CD4-positive, CD25-positive, alpha-beta regulatory T cell (primary cell): ENCODE data around the gene CNTN6. TPM values are rescaled to one million over a fixed set of nuclear protein-coding genes. Genes with fewer than 3 reads are reported as not detected.

Experiments
- ATAC-seq, 2 donors: fragments of 150-1000 bp; cut with Tn5 transposase; one replicate each; pipeline ENCODE4 v1.10.0; 2021; ENCODE audit warnings: low read depth in 2 of 2, moderate number of reproducible peaks in 2 of 2, moderate library complexity in 1 of 2
- DNase-seq, 3 donors: peaks; one replicate each; pipeline versions ENCODE4 v3.0.0 to v3.0.0-alpha.2; 2012 to 2022; ENCODE audit warnings: mixed read lengths in 1 of 3
- H3K27ac ChIP-seq: one replicate; pipeline ENCODE4 v1.7.0; 2013; ENCODE audit warnings: mild to moderate bottlenecking, low read length; ENCODE audit not compliant: insufficient read depth, poor library complexity, severe bottlenecking
- H3K27me3 ChIP-seq: one replicate; pipeline ENCODE4 v1.7.0; 2013; ENCODE audit warnings: low read length; ENCODE audit not compliant: control insufficient read depth, insufficient read depth
- H3K36me3 ChIP-seq: one replicate; pipeline ENCODE4 v1.7.0; 2013; ENCODE audit warnings: mild to moderate bottlenecking, low read length, moderate library complexity; ENCODE audit not compliant: control insufficient read depth, insufficient read depth
- H3K4me1 ChIP-seq: 2 replicates; pipeline ENCODE4 v1.7.0; 2013; ENCODE audit warnings: mild to moderate bottlenecking, low read length; ENCODE audit not compliant: insufficient read depth, control insufficient read depth, poor library complexity, severe bottlenecking
- H3K4me3 ChIP-seq: one replicate; pipeline ENCODE4 v1.7.0; 2013; ENCODE audit warnings: low read depth, mild to moderate bottlenecking, low read length, moderate library complexity
- H3K9me3 ChIP-seq, 2 experiments: 1 replicate in 1 of 2; 2 replicates in 1 of 2; pipeline ENCODE4 v1.7.0; 2013; ENCODE audit warnings: low read length in 2 of 2, mild to moderate bottlenecking in 1 of 2, moderate library complexity in 1 of 2; ENCODE audit not compliant: control insufficient read depth in 2 of 2
- H3K27ac Mint-ChIP-seq, 3 donors: one replicate each; pipeline ENCODE4 v1.8.0; 2020 to 2022; ENCODE audit warnings: mild to moderate bottlenecking in 3 of 3, mixed read lengths in 3 of 3, moderate library complexity in 2 of 3
- H3K27me3 Mint-ChIP-seq: one replicate; pipeline ENCODE4 v1.8.0; 2022; ENCODE audit warnings: mild to moderate bottlenecking, mixed read lengths
- H3K36me3 Mint-ChIP-seq: one replicate; pipeline ENCODE4 v1.8.0; 2020; ENCODE audit warnings: mixed read lengths
- H3K4me1 Mint-ChIP-seq, 4 donors: one replicate each; pipeline ENCODE4 v1.8.0; 2020 to 2022; ENCODE audit warnings: mixed read lengths in 4 of 4, mild to moderate bottlenecking in 1 of 4
- H3K4me3 Mint-ChIP-seq, 4 donors: one replicate each; pipeline ENCODE4 v1.8.0; 2020 to 2022; ENCODE audit warnings: mild to moderate bottlenecking in 4 of 4, mixed read lengths in 4 of 4, moderate library complexity in 3 of 4
- H3K9me3 Mint-ChIP-seq, 7 donors: one replicate each; pipeline ENCODE4 v1.8.0; 2020 to 2022; ENCODE audit warnings: mixed read lengths in 7 of 7, mild to moderate bottlenecking in 3 of 7, moderate library complexity in 2 of 7
- polyA plus RNA-seq, 4 donors: library from polyadenylated mRNA; unstranded; fragments of 300-500 nt; fragmentation: Illumina TruSeq; gene quantifications; one replicate each; pipeline ENCODE4 v1.2.3, GENCODE V29; 2021
- total RNA-seq: library from RNA; stranded (reverse); gene quantifications from one replicate; pipeline ENCODE4 v1.2.3, GENCODE V29; 2022

The CNTN6 gene
- total and polyA plus RNA-seq, 5 donors from 2014 or later: not detected

- Mint-ChIP-seq H3K27me3 (no peaks in the 10 kb centered on the region), H3K36me3 (no peaks in the 10 kb centered on the region), H3K4me1 (no peaks in the 10 kb centered on the region), H3K27ac (no peak overlapping the region), H3K4me3 (no peak overlapping the region), H3K9me3 (peaks cover 2 to 20% (median 7%) of the 10 kb centered on the region in 7 donors)
- no peak for DNase-seq
- Histone ChIP-seq H3K4me3 (no peak overlapping the region), H3K27me3 (no peaks in the 10 kb centered on the region), H3K4me1 (no peaks in the 10 kb centered on the region), H3K9me3 (peaks cover 0 to 3% of the 10 kb centered on the region in 2 experiments), H3K36me3 (no peaks in the 10 kb centered on the region), H3K27ac (no peak overlapping the region)
- no peak for ATAC-seq
Measured at GRCh38 chr3:1421577-1421976, 328.8 kb downstream of the CNTN6 start.

GRCh38 chr3:1423566-1424089, 330.8 kb downstream of the CNTN6 start:
- H3K4me1 Mint-ChIP-seq: no peaks in the 10 kb centered on the region
- H3K9me3 Mint-ChIP-seq: peaks cover 2 to 16% (median 7%) of the 10 kb centered on the region in 7 donors
- H3K27me3 Mint-ChIP-seq: no peaks in the 10 kb centered on the region
- no peak overlapping the region for H3K27ac ChIP-seq
- H3K4me3 Mint-ChIP-seq: no peak overlapping the region
- no peak overlapping the region for H3K27ac Mint-ChIP-seq
- no peaks in the 10 kb centered on the region for H3K27me3 ChIP-seq
- no peak for DNase-seq
- ATAC-seq: no peak
- no peaks in the 10 kb centered on the region for H3K4me1 ChIP-seq
- no peaks in the 10 kb centered on the region for H3K36me3 ChIP-seq
- no peak overlapping the region for H3K4me3 ChIP-seq
- H3K36me3 Mint-ChIP-seq: no peaks in the 10 kb centered on the region
- peaks cover 0 to 3% of the 10 kb centered on the region in 2 experiments for H3K9me3 ChIP-seq

GRCh38 chr3:1439395-1439794, 346.6 kb downstream of the CNTN6 start:
- Mint-ChIP-seq H3K27me3 (no peaks in the 10 kb centered on the region), H3K4me1 (no peaks in the 10 kb centered on the region), H3K27ac (no peak overlapping the region), H3K9me3 (peaks cover 0 to 18% (median 7%) of the 10 kb centered on the region in 7 donors), H3K4me3 (no peak overlapping the region), H3K36me3 (no peaks in the 10 kb centered on the region)
- DNase-seq: no peak
- Histone ChIP-seq H3K27ac (no peak overlapping the region), H3K4me3 (no peak overlapping the region), H3K9me3 (peaks cover 0 to 2% of the 10 kb centered on the region in 2 experiments), H3K4me1 (no peaks in the 10 kb centered on the region), H3K36me3 (no peaks in the 10 kb centered on the region), H3K27me3 (no peaks in the 10 kb centered on the region)
- no peak for ATAC-seq

- peaks cover 0 to 17% (median 8%) of the 10 kb centered on the region in 7 donors for H3K9me3 Mint-ChIP-seq
- H3K27me3 Mint-ChIP-seq: no peaks in the 10 kb centered on the region
Measured at GRCh38 chr3:1442271-1442670, 349.4 kb downstream of the CNTN6 start.

DNA sequence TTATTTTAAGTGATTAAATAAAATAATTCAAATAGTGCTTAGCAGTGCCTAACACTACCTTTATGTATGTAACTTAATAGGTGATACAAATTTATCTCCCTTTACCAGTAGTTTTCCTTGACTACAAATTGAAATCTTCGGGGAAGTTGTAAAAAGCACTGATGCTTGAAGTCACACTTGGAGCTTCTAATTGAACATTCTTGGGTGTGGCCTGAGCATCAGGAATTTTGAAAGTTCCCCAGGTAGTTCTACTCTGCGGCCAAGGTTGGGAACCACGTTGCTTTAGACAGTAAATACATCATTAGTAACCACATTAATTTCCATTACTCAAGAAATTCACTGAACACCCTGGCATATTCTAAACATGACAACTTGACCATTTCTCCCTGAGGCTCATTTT, 351.4 kb downstream of the CNTN6 start:
- H3K4me1 Mint-ChIP-seq: no peaks in the 10 kb centered on the region
- peaks cover 3 to 17% (median 8%) of the 10 kb centered on the region in 7 donors for H3K9me3 Mint-ChIP-seq
- no peak overlapping the region for H3K27ac Mint-ChIP-seq
- H3K36me3 Mint-ChIP-seq: no peaks in the 10 kb centered on the region
- Histone ChIP-seq H3K9me3 (peaks cover 0 to 2% of the 10 kb centered on the region in 2 experiments), H3K4me1 (no peaks in the 10 kb centered on the region), H3K36me3 (no peaks in the 10 kb centered on the region), H3K4me3 (no peak overlapping the region), H3K27ac (no peak overlapping the region), H3K27me3 (no peaks in the 10 kb centered on the region)
- H3K27me3 Mint-ChIP-seq: no peaks in the 10 kb centered on the region
- no peak overlapping the region for H3K4me3 Mint-ChIP-seq
- DNase-seq: no peak
- no peak for ATAC-seq

More at GRCh38 chr3:1442271-1442670, 349.4 kb downstream of the CNTN6 start:
- Mint-ChIP-seq H3K4me1 (no peaks in the 10 kb centered on the region), H3K27ac (no peak overlapping the region), H3K36me3 (no peaks in the 10 kb centered on the region), H3K4me3 (no peak overlapping the region)
- no peaks in the 10 kb centered on the region for H3K4me1 ChIP-seq
- peaks cover 0 to 2% of the 10 kb centered on the region in 2 experiments for H3K9me3 ChIP-seq
- H3K36me3 ChIP-seq: no peaks in the 10 kb centered on the region
- H3K27ac ChIP-seq: no peak overlapping the region
- H3K27me3 ChIP-seq: no peaks in the 10 kb centered on the region
- no peak overlapping the region for H3K4me3 ChIP-seq
- ATAC-seq (no peak), DNase-seq (no peak)

DNA sequence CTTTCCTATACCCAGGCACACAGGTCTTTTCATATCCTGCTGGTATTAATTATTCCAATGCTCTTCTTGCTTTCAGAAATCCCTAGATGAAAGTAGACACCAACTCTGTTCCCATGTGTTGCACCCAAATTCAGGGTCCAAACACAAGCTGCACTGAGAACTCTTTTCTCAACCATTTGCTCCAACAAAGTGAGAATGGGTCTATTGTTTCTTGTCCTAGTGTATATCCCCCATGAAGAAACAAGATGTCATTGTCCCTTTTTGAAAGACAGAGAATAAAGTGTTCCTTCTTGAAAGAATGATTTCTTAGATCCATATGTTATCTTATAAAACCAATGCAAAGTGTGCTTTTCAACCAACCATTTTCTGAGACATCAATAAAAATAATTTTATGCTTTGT, 353.7 kb downstream of the CNTN6 start:
- Histone ChIP-seq H3K9me3 (no peaks in the 10 kb centered on the region), H3K4me3 (no peak overlapping the region), H3K27me3 (no peaks in the 10 kb centered on the region), H3K36me3 (no peaks in the 10 kb centered on the region), H3K27ac (no peak overlapping the region), H3K4me1 (no peaks in the 10 kb centered on the region)
- Mint-ChIP-seq H3K27me3 (no peaks in the 10 kb centered on the region), H3K36me3 (no peaks in the 10 kb centered on the region), H3K4me3 (no peak overlapping the region), H3K4me1 (no peaks in the 10 kb centered on the region), H3K9me3 (peaks cover 4 to 13% (median 7%) of the 10 kb centered on the region in 7 donors), H3K27ac (no peak overlapping the region)
- no peak for ATAC-seq
- no peak for DNase-seq

DNA sequence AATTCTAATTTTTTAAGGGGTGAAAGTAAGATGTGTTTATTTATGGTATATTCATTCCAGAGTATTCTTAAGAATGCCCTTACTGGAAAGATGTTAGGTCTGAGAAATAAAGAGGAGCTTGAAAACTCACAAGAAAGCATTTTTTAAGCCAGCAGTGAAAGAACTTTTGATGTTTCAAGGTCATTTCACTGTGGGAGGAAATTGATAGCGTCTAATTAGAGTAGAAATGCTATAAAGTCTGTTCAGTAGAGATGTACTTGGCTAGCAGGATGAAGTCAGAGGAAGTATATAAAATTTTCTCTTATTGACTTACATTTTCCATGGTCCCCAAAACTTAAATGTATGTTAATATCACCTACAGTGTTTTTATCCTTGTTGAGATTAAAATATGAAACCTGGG, 354.6 kb downstream of the CNTN6 start:
- H3K36me3 Mint-ChIP-seq: no peaks in the 10 kb centered on the region
- Histone ChIP-seq H3K4me3 (no peak overlapping the region), H3K4me1 (no peaks in the 10 kb centered on the region), H3K36me3 (no peaks in the 10 kb centered on the region), H3K27me3 (no peaks in the 10 kb centered on the region), H3K9me3 (no peaks in the 10 kb centered on the region), H3K27ac (no peak overlapping the region)
- no peaks in the 10 kb centered on the region for H3K4me1 Mint-ChIP-seq
- no peak overlapping the region for H3K27ac Mint-ChIP-seq
- peaks cover 5 to 13% (median 7%) of the 10 kb centered on the region in 7 donors for H3K9me3 Mint-ChIP-seq
- no peak for ATAC-seq
- no peak overlapping the region for H3K4me3 Mint-ChIP-seq
- H3K27me3 Mint-ChIP-seq: no peaks in the 10 kb centered on the region
- DNase-seq: no peak

- Histone ChIP-seq H3K36me3 (no peaks in the 10 kb centered on the region), H3K27ac (no peak overlapping the region), H3K27me3 (no peaks in the 10 kb centered on the region), H3K4me3 (no peak overlapping the region), H3K9me3 (no peaks in the 10 kb centered on the region), H3K4me1 (no peaks in the 10 kb centered on the region)
- H3K27ac Mint-ChIP-seq: no peak overlapping the region
- no peak for DNase-seq
- no peaks in the 10 kb centered on the region for H3K4me1 Mint-ChIP-seq
- H3K4me3 Mint-ChIP-seq: no peak overlapping the region
- no peak for ATAC-seq
- H3K9me3 Mint-ChIP-seq: peaks cover 4 to 13% (median 7%) of the 10 kb centered on the region in 7 donors
- no peaks in the 10 kb centered on the region for H3K27me3 Mint-ChIP-seq
- no peaks in the 10 kb centered on the region for H3K36me3 Mint-ChIP-seq
Measured at GRCh38 chr3:1448443-1448842, 355.6 kb downstream of the CNTN6 start.
